ENCODE data around the gene EXOSC6. TPM values are rescaled to one million over a fixed set of nuclear protein-coding genes. Genes with fewer than 3 reads are reported as not detected.

Gene EXOSC6
- total RNA-seq, 1 experiment from 2014 or later: 41.6 TPM

GRCh38 chr16:70295634-70296033 is 43.9 kb upstream of the EXOSC6 start:
- no peak overlapping the region for H4K8ac ChIP-seq (replicated peaks; ENCODE audit: insufficient read length, low read depth, low read length)
- no peaks in the 10 kb centered on the region for H4K20me1 ChIP-seq (ENCODE audit: control insufficient read depth, insufficient read depth, insufficient read length)
- no peak overlapping the region for H3K14ac ChIP-seq (ENCODE audit: insufficient read depth, low read length)
- no peaks in the 10 kb centered on the region for H3K27me3 ChIP-seq (ENCODE audit: insufficient read depth, low read length)
- no peak overlapping the region for H2BK120ac ChIP-seq (ENCODE audit: low read depth, low read length, poor library complexity, severe bottlenecking)
- no peak overlapping the region for H3K4me2 ChIP-seq (ENCODE audit: insufficient read depth, insufficient read length, low read length)
- no peak overlapping the region for H2AFZ ChIP-seq (ENCODE audit: low read length)
- no peak overlapping the region for H2BK5ac ChIP-seq (ENCODE audit: insufficient read length, low read length)
- no peak overlapping the region for H3K23ac ChIP-seq (ENCODE audit: insufficient read length, low read depth, low read length)
- no peak overlapping the region for H3K27ac ChIP-seq (ENCODE audit: insufficient read length, low read depth, low read length)
- peaks cover 2 to 3% (median 2%) of the 10 kb centered on the region in 3 experiments; a peak in 2 of 7 replicates for H3K36me3 Mint-ChIP-seq (ENCODE audit: insufficient read depth in 1 of 3, low read depth in 3 of 3)
- no peak overlapping the region for H4K91ac ChIP-seq (ENCODE audit: insufficient read length, low read depth, low read length)
- no peaks in the 10 kb centered on the region; a peak in 1 of 5 replicates for H3K9me3 Mint-ChIP-seq
- H2BK20ac ChIP-seq (ENCODE audit: low read depth, low read length, poor library complexity, severe bottlenecking): no peak overlapping the region
- no peak overlapping the region for H2BK12ac ChIP-seq (ENCODE audit: insufficient read length, low read depth, low read length)
- no peak overlapping the region for H2AK5ac ChIP-seq (ENCODE audit: insufficient read length, low read length)
- H3K9ac ChIP-seq (ENCODE audit: extremely low read depth, insufficient read length, low read length): no peak overlapping the region
- peaks cover 6 to 17% of the 10 kb centered on the region in 2 experiments; a peak in 3 of 4 replicates for H3K4me1 Mint-ChIP-seq
- peaks cover 4% of the 10 kb centered on the region for H3K79me1 ChIP-seq (ENCODE audit: insufficient read depth, low read depth, low read length, poor library complexity, severe bottlenecking)
- H3T11ph ChIP-seq (ENCODE audit: low read length): no peak overlapping the region
- no peak overlapping the region for H3K18ac ChIP-seq (ENCODE audit: insufficient read length, low read depth, low read length)
- DNase-seq: no peak
- peaks cover 5% of the 10 kb centered on the region for H3K23me2 ChIP-seq (ENCODE audit: insufficient read length, low read depth, low read length, poor library complexity, severe bottlenecking)
- no peak overlapping the region for H3K27ac Mint-ChIP-seq
- no peak overlapping the region for H3K4ac ChIP-seq (ENCODE audit: low read depth, low read length)
- no peak overlapping the region for H4K5ac ChIP-seq (ENCODE audit: insufficient read length, low read depth, low read length)
- no peaks in the 10 kb centered on the region for H3K27me3 Mint-ChIP-seq (ENCODE audit: low read depth)
- no peak overlapping the region for H3K56ac ChIP-seq (ENCODE audit: insufficient read length, low read depth, low read length)
- peaks cover 3% of the 10 kb centered on the region; the same call in 1 of the 2 replicates for H3K4me1 ChIP-seq (ENCODE audit: insufficient read depth, low read length)
- TF ChIP-seq, protein P1, sequence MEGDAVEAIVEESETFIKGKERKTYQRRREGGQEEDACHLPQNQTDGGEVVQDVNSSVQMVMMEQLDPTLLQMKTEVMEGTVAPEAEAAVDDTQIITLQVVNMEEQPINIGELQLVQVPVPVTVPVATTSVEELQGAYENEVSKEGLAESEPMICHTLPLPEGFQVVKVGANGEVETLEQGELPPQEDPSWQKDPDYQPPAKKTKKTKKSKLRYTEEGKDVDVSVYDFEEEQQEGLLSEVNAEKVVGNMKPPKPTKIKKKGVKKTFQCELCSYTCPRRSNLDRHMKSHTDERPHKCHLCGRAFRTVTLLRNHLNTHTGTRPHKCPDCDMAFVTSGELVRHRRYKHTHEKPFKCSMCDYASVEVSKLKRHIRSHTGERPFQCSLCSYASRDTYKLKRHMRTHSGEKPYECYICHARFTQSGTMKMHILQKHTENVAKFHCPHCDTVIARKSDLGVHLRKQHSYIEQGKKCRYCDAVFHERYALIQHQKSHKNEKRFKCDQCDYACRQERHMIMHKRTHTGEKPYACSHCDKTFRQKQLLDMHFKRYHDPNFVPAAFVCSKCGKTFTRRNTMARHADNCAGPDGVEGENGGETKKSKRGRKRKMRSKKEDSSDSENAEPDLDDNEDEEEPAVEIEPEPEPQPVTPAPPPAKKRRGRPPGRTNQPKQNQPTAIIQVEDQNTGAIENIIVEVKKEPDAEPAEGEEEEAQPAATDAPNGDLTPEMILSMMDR (conservative IDR thresholded peaks at IDR 0.05): no peak
- no peak overlapping the region for H2BK15ac ChIP-seq (ENCODE audit: low read depth, low read length)
- peaks cover 5% of the 10 kb centered on the region; the same call in 1 of the 2 replicates for H3K79me2 ChIP-seq (ENCODE audit: insufficient read depth, low read length)
- no peak overlapping the region for H3K4me3 Mint-ChIP-seq
- H3K9me3 ChIP-seq (ENCODE audit: control insufficient read depth, low read depth, low read length): no peaks in the 10 kb centered on the region
